Mesendoderm (in vitro differentiated cells): Measurements from ENCODE around the gene HDAC4.

Source experiments
- DNase-seq: peaks from one replicate; pipeline ENCODE4 v3.0.0; 2013
- H2AK5ac ChIP-seq: 2 replicates; pipeline ENCODE4 v1.6.1; 2013; ENCODE audit warnings: low read length, inconsistent platforms
- H2BK120ac ChIP-seq: 2 replicates; pipeline ENCODE4 v1.6.1; 2013; ENCODE audit warnings: low read depth, mild to moderate bottlenecking, low read length, moderate library complexity, mixed read lengths
- H2BK15ac ChIP-seq: replicated peaks from 2 replicates; pipeline ENCODE4 v1.6.1; 2013; ENCODE audit warnings: low read depth, mild to moderate bottlenecking, moderate library complexity
- H2BK5ac ChIP-seq: 2 replicates; pipeline ENCODE4 v1.6.1; 2013; ENCODE audit warnings: low read length, inconsistent platforms
- H3K18ac ChIP-seq: 2 replicates; pipeline ENCODE4 v1.6.1; 2013; ENCODE audit warnings: mild to moderate bottlenecking, low read length, mixed read lengths
- H3K23ac ChIP-seq: one replicate; pipeline ENCODE4 v1.6.1; 2013; ENCODE audit warnings: low read length
- H3K27ac ChIP-seq: 2 replicates; pipeline ENCODE4 v1.5.1; 2013; ENCODE audit warnings: low read depth, mild to moderate bottlenecking, inconsistent platforms, low read length, moderate library complexity
- H3K27me3 ChIP-seq: 2 replicates; pipeline ENCODE4 v1.6.1; 2013; ENCODE audit warnings: low read length, control low read depth, mild to moderate bottlenecking, inconsistent platforms; ENCODE audit not compliant: insufficient read depth, poor library complexity
- H3K36me3 ChIP-seq: 2 replicates; pipeline ENCODE4 v1.6.1; 2013; ENCODE audit warnings: low read length, inconsistent platforms; ENCODE audit not compliant: control insufficient read depth, insufficient read depth
- H3K4ac ChIP-seq: one replicate; pipeline ENCODE4 v1.6.1; 2013; ENCODE audit warnings: low read depth, mild to moderate bottlenecking, low read length, moderate library complexity
- H3K4me1 ChIP-seq: 2 replicates; pipeline ENCODE4 v1.6.1; 2013; ENCODE audit warnings: low read depth, low read length, inconsistent platforms; ENCODE audit not compliant: control insufficient read depth
- H3K4me2 ChIP-seq: 2 replicates; pipeline ENCODE4 v1.6.1; 2013; ENCODE audit warnings: low read length
- H3K4me3 ChIP-seq: 2 replicates; pipeline ENCODE4 v1.5.1; 2013; ENCODE audit warnings: mild to moderate bottlenecking, low read length
- H3K56ac ChIP-seq: one replicate; pipeline ENCODE4 v1.6.1; 2013; ENCODE audit warnings: low read length
- H3K79me1 ChIP-seq: 2 replicates; pipeline ENCODE4 v1.6.1; 2013; ENCODE audit warnings: low read length, inconsistent platforms
- H3K79me2 ChIP-seq: 2 replicates; pipeline ENCODE4 v1.6.1; 2013; ENCODE audit warnings: mild to moderate bottlenecking, low read length; ENCODE audit not compliant: control insufficient read depth, insufficient read depth
- H3K9ac ChIP-seq: 2 replicates; pipeline ENCODE4 v1.6.1; 2013; ENCODE audit warnings: low read length, inconsistent platforms
- H4K5ac ChIP-seq: one replicate; pipeline ENCODE4 v1.6.1; 2013; ENCODE audit warnings: low read length
- H4K8ac ChIP-seq: one replicate; pipeline ENCODE4 v1.6.1; 2013; ENCODE audit warnings: low read depth, mild to moderate bottlenecking, control low read depth, low read length, moderate library complexity
- WGBS: extraction: QIAGEN DNeasy Blood & Tissue Kit; methylation state at CpG from one replicate; pipeline ENCODE4 v1.1.7; 2013; ENCODE audit warnings: low lambda C conversion rate, missing lambda C conversion rate; ENCODE audit not compliant: insufficient coverage; ENCODE audit errors: extremely low coverage; 5-methylcytosine and 5-hydroxymethylcytosine counted together

The HDAC4 gene

GRCh38 chr2:239129147-239129920, 271.5 kb downstream of the HDAC4 start:
- Histone ChIP-seq H3K56ac (no peak overlapping the region), H3K4me3 (no peak overlapping the region), H3K27ac (no peak overlapping the region), H2BK120ac (no peak overlapping the region), H3K23ac (no peak overlapping the region), H2BK15ac (no peak overlapping the region), H4K5ac (no peak overlapping the region), H3K18ac (no peak overlapping the region), H3K4me2 (no peak overlapping the region), H3K36me3 (peaks cover 6% of the 10 kb centered on the region), H3K27me3 (no peaks in the 10 kb centered on the region), H2AK5ac (no peak overlapping the region), H3K4ac (no peak overlapping the region), H3K79me1 (no peaks in the 10 kb centered on the region), H4K8ac (no peak overlapping the region), H3K4me1 (no peaks in the 10 kb centered on the region), H3K79me2 (no peaks in the 10 kb centered on the region), H2BK5ac (no peak overlapping the region), H3K9ac (no peak overlapping the region)
- DNase-seq, result no peak
- WGBS, result no CpG with 5 or more reads among the region's 8 CpGs

GRCh38 chr2:239128706-239129105, 272.1 kb downstream of the HDAC4 start:
- Histone ChIP-seq H3K27me3 (no peaks in the 10 kb centered on the region), H2BK120ac (no peak overlapping the region), H3K36me3 (peaks cover 4% of the 10 kb centered on the region), H2AK5ac (no peak overlapping the region), H3K4me2 (no peak overlapping the region), H3K4ac (no peak overlapping the region), H4K8ac (no peak overlapping the region), H2BK5ac (no peak overlapping the region), H3K56ac (no peak overlapping the region), H3K23ac (no peak overlapping the region), H4K5ac (no peak overlapping the region), H3K79me2 (no peaks in the 10 kb centered on the region), H2BK15ac (no peak overlapping the region), H3K4me3 (no peak overlapping the region), H3K79me1 (no peaks in the 10 kb centered on the region), H3K18ac (no peak overlapping the region), H3K4me1 (no peaks in the 10 kb centered on the region), H3K9ac (no peak overlapping the region), H3K27ac (no peak overlapping the region)
- WGBS, result no CpG with 5 or more reads among the region's 13 CpGs
- no peak for DNase-seq

- H3K23ac ChIP-seq, result no peak overlapping the region
- H3K18ac ChIP-seq, result no peak overlapping the region
- no peaks in the 10 kb centered on the region for H3K79me2 ChIP-seq
- no peak overlapping the region for H3K56ac ChIP-seq
- no peak overlapping the region for H3K4me3 ChIP-seq
- H4K8ac ChIP-seq, result no peak overlapping the region
- no peak overlapping the region for H3K27ac ChIP-seq
- no peak overlapping the region for H2BK120ac ChIP-seq
- WGBS, result no CpG with 5 or more reads among the region's 9 CpGs
- no peaks in the 10 kb centered on the region for H3K4me1 ChIP-seq
- H3K36me3 ChIP-seq, result peaks cover 4% of the 10 kb centered on the region
- H3K4ac ChIP-seq, result no peak overlapping the region
- H3K27me3 ChIP-seq, result no peaks in the 10 kb centered on the region
- H2AK5ac ChIP-seq, result no peak overlapping the region
- H3K4me2 ChIP-seq, result no peak overlapping the region
- no peak for DNase-seq
- H4K5ac ChIP-seq, result no peak overlapping the region
- H2BK5ac ChIP-seq, result no peak overlapping the region
- no peak overlapping the region for H2BK15ac ChIP-seq
- H3K9ac ChIP-seq, result no peak overlapping the region
- no peaks in the 10 kb centered on the region for H3K79me1 ChIP-seq
Measured at GRCh38 chr2:239127513-239127912, 273.3 kb downstream of the HDAC4 start.

GRCh38 chr2:239125726-239126675, 274.8 kb downstream of the HDAC4 start:
- Histone ChIP-seq H2BK15ac (no peak overlapping the region), H2BK5ac (no peak overlapping the region), H3K56ac (no peak overlapping the region), H3K23ac (no peak overlapping the region), H3K4me2 (no peak overlapping the region), H3K4me1 (no peaks in the 10 kb centered on the region), H4K8ac (no peak overlapping the region), H3K4ac (no peak overlapping the region), H3K9ac (no peak overlapping the region), H3K27me3 (no peaks in the 10 kb centered on the region), H3K4me3 (no peak overlapping the region), H3K79me1 (no peaks in the 10 kb centered on the region), H3K27ac (no peak overlapping the region), H4K5ac (no peak overlapping the region), H3K18ac (no peak overlapping the region), H3K36me3 (peaks cover 4% of the 10 kb centered on the region), H3K79me2 (no peaks in the 10 kb centered on the region), H2BK120ac (no peak overlapping the region), H2AK5ac (no peak overlapping the region)
- no CpG with 5 or more reads among the region's 27 CpGs for WGBS
- DNase-seq, result no peak

- Histone ChIP-seq H3K4me1 (no peaks in the 10 kb centered on the region), H3K27ac (no peak overlapping the region), H2BK15ac (no peak overlapping the region), H3K36me3 (peaks cover 4% of the 10 kb centered on the region), H3K27me3 (no peaks in the 10 kb centered on the region), H2AK5ac (no peak overlapping the region), H3K9ac (no peak overlapping the region), H3K23ac (no peak overlapping the region), H3K79me1 (no peaks in the 10 kb centered on the region), H2BK5ac (no peak overlapping the region), H3K56ac (no peak overlapping the region), H3K4ac (no peak overlapping the region), H3K79me2 (no peaks in the 10 kb centered on the region), H4K5ac (no peak overlapping the region), H3K18ac (no peak overlapping the region), H3K4me2 (no peak overlapping the region), H3K4me3 (no peak overlapping the region), H4K8ac (no peak overlapping the region), H2BK120ac (no peak overlapping the region)
- no CpG with 5 or more reads among the region's 48 CpGs for WGBS
- DNase-seq, result no peak
Measured at GRCh38 chr2:239124152-239124899, 276.5 kb downstream of the HDAC4 start.
